Ovary (tissue), 3 donors: ENCODE results near the gene SLC26A4.

Source experiments
- CTCF ChIP-seq, 3 donors: fragments of 450-650 bp in 2 of 3; fragments of 200-600 bp in 1 of 3; IDR thresholded peaks; one replicate each; pipeline versions ENCODE4 v1.5.1 to v1.8.0; 2016 to 2022; ENCODE audit warnings: antibody characterized with exemption in 3 of 3, mild to moderate bottlenecking in 1 of 3
- POLR2A ChIP-seq: fragments of 450-650 bp; IDR thresholded peaks from one replicate; pipeline ENCODE4 v1.6.1; 2017; ENCODE audit warnings: antibody characterized with exemption, mild to moderate bottlenecking, moderate library complexity
- donor health status: DM: no; HTN: no; CAD: no.

- TF ChIP-seq CTCF (IDR thresholded peaks at IDR 0.05): no peak
- TF ChIP-seq POLR2A: no peak
Observed at GRCh38 chr7:107712896-107713295, 52.3 kb downstream of the SLC26A4 start.
